Spleen (tissue), 11 donors: ENCODE results near the gene C12orf56. TPM values are rescaled to one million over a fixed set of nuclear protein-coding genes. Genes with fewer than 3 reads are reported as not detected.
"Not testable (repeated sequence)": the region's sequence is repeated elsewhere in the genome, so short reads cannot be mapped to it uniquely, and the experiment has no call there.

Source experiments
- DNase-seq: peaks from one replicate; pipeline ENCODE4 v3.0.0-alpha.2; 2020
- H3K27ac ChIP-seq, 8 donors: fragments of 200-600 bp; sonication (generic) in 7 of 8; 1 replicate in 4 of 8; 2 replicates in 4 of 8; pipeline versions ENCODE4 v1.5.0 to v1.8.0; 2016 to 2021; ENCODE audit warnings: inconsistent platforms in 4 of 8, mild to moderate bottlenecking in 4 of 8, moderate library complexity in 1 of 8
- H3K27me3 ChIP-seq, 7 donors: fragments of 200-600 bp; sonication (generic) in 6 of 7; replicated peaks in 1 of 7; 1 replicate in 4 of 7; 2 replicates in 3 of 7; pipeline versions ENCODE4 v1.5.0 to v1.8.0; 2016 to 2021; ENCODE audit warnings: inconsistent platforms in 3 of 7, mild to moderate bottlenecking in 1 of 7
- H3K36me3 ChIP-seq, 6 donors: fragments of 200-600 bp; sonication (generic) in 5 of 6; 1 replicate in 4 of 6; 2 replicates in 2 of 6; pipeline versions ENCODE4 v1.5.0 to v1.8.0; 2016 to 2021; ENCODE audit warnings: inconsistent platforms in 2 of 6
- H3K4me1 ChIP-seq, 6 donors: fragments of 200-600 bp; sonication (generic) in 5 of 6; 1 replicate in 3 of 6; 2 replicates in 3 of 6; pipeline versions ENCODE4 v1.5.0 to v1.8.0; 2016 to 2021; ENCODE audit warnings: inconsistent platforms in 3 of 6
- H3K4me3 ChIP-seq, 8 donors: fragments of 200-600 bp; sonication (generic) in 7 of 8; 1 replicate in 4 of 8; 2 replicates in 4 of 8; pipeline versions ENCODE4 v1.5.0 to v1.8.0; 2016 to 2021; ENCODE audit warnings: inconsistent platforms in 4 of 8, mild to moderate bottlenecking in 4 of 8, moderate library complexity in 2 of 8
- H3K9me3 ChIP-seq, 8 donors: fragments of 200-600 bp; sonication (generic) in 7 of 8; 1 replicate in 4 of 8; 2 replicates in 4 of 8; pipeline versions ENCODE4 v1.5.0 to v1.8.0; 2016 to 2021; ENCODE audit warnings: inconsistent platforms in 4 of 8
- CTCF ChIP-seq, 11 experiments: fragments of 200-600 bp in 7 of 11; fragments of 450-650 bp in 4 of 11; sonication (generic) in 4 of 11; IDR thresholded peaks in 8 of 11; conservative IDR thresholded peaks in 3 of 11; 1 replicate in 7 of 11; 2 replicates in 4 of 11; pipeline versions ENCODE4 v1.4.0 to v1.8.0; 2016 to 2021; ENCODE audit warnings: antibody characterized with exemption in 11 of 11, inconsistent platforms in 4 of 11, mild to moderate bottlenecking in 1 of 11
- POLR2A ChIP-seq, 3 donors: fragments of 450-650 bp; IDR thresholded peaks; one replicate each; pipeline ENCODE4 v1.5.1; 2017; ENCODE audit warnings: antibody characterized with exemption in 3 of 3, mild to moderate bottlenecking in 1 of 3
- POLR2AphosphoS5 ChIP-seq, 3 donors: sonication (generic); formaldehyde crosslinking; IDR thresholded peaks; one replicate each; pipeline ENCODE4 v1.5.1; 2017; ENCODE audit warnings: antibody characterized with exemption in 3 of 3
- WGBS, 5 donors: extraction: QIAGEN DNeasy Blood & Tissue Kit in 3 of 5; methylation state at CpG; one replicate each; pipeline versions ENCODE4 v1.1.5 to v1.1.7; 2013 to 2018; 5-methylcytosine and 5-hydroxymethylcytosine counted together
- intact Hi-C: fragments of 100-400 bp; cut with DNase I; formaldehyde crosslinking; loops from one replicate; pipeline ENCODE4 v1.15.0; 2023; ENCODE audit warnings: low total_unique reads
- polyA plus RNA-seq, 3 donors: library from polyadenylated mRNA; stranded (reverse); fragments of 200-250 nt; gene quantifications; one replicate each; pipeline ENCODE4 v1.2.1, GENCODE V29; 2013
- total RNA-seq, 7 donors: library from RNA; depleted of rRNA in 3 of 7; stranded (reverse); fragments of >200 nt in 3 of 7; fragmentation: NEBNext Ultra II Directional in 4 of 7; extraction: Animal tissue kit (Norgen Biotek cat#: 25700) in 4 of 7; gene quantifications; one replicate each; pipeline versions ENCODE4 v1.1.0 to v1.2.1, GENCODE V29; 2016 to 2021
- donor health status: healthy with polysubstance abuse.
- donor health status: DM: no; HTN: no; CAD: no; lungs with moderate emphysema.
- donor health status: DM: no; HTN: no; CAD: no.
- donor health status: Bipolar disorder and iron deficiency.
- donor health status: healthy.
- donor health status: DM: no; HTN: no; CAD: no.
- donor health status: DM: yes; HTN: yes; CAD: no.

The C12orf56 gene
- total and polyA plus RNA-seq, 10 donors: 0.03 to 0.26 (median 0.16) TPM; not detected in 6

GRCh38 chr12:64325055-64325454 is 65.5 kb downstream of the C12orf56 start:
- WGBS, 5 donors: 48 to 70% (median 56%) methylated on average over 2 of the region's 2 CpGs
- Histone ChIP-seq H3K4me1 (no peaks in the 10 kb centered on the region), H3K36me3 (no peaks in the 10 kb centered on the region), H3K9me3 (no peaks in the 10 kb centered on the region), H3K27me3 (no peaks in the 10 kb centered on the region), H3K27ac (no peak overlapping the region), H3K4me3 (no peak overlapping the region)
- DNase-seq: no peak
- TF ChIP-seq POLR2A (IDR thresholded peaks at IDR 0.05): no peak
- no peak for TF ChIP-seq POLR2AphosphoS5 (IDR thresholded peaks at IDR 0.05)
- TF ChIP-seq CTCF (IDR thresholded peaks at IDR 0.05 in 8 of 11, conservative IDR thresholded peaks at IDR 0.05 in 3 of 11): no peak
- intact Hi-C loops: no loop called here

GRCh38 chr12:64323476-64324225 is 66.9 kb downstream of the C12orf56 start:
- TF ChIP-seq CTCF (IDR thresholded peaks at IDR 0.05 in 8 of 11, conservative IDR thresholded peaks at IDR 0.05 in 3 of 11) (no peak), POLR2A (IDR thresholded peaks at IDR 0.05) (no peak), POLR2AphosphoS5 (IDR thresholded peaks at IDR 0.05) (no peak)
- H3K36me3 ChIP-seq: no peaks in the 10 kb centered on the region
- 62 to 83% (median 82%) methylated on average over 3 of the region's 3 CpGs for WGBS, 5 donors
- intact Hi-C loops: no loop called here
- H3K4me3 ChIP-seq: no peak overlapping the region
- H3K27me3 ChIP-seq: no peaks in the 10 kb centered on the region
- H3K4me1 ChIP-seq: no peaks in the 10 kb centered on the region
- no peak for DNase-seq
- no peak overlapping the region for H3K27ac ChIP-seq
- no peaks in the 10 kb centered on the region for H3K9me3 ChIP-seq

GRCh38 chr12:64323006-64323405 is 67.6 kb downstream of the C12orf56 start:
- no peak overlapping the region for H3K4me3 ChIP-seq
- no peak for DNase-seq
- intact Hi-C loops: no loop called here
- WGBS, 5 donors: 59 to 87% (median 81%) methylated on average over 4 of the region's 4 CpGs
- no peaks in the 10 kb centered on the region for H3K9me3 ChIP-seq
- no peak for TF ChIP-seq POLR2A (IDR thresholded peaks at IDR 0.05)
- no peak for TF ChIP-seq POLR2AphosphoS5 (IDR thresholded peaks at IDR 0.05)
- TF ChIP-seq CTCF (IDR thresholded peaks at IDR 0.05 in 8 of 11, conservative IDR thresholded peaks at IDR 0.05 in 3 of 11): no peak
- no peaks in the 10 kb centered on the region for H3K4me1 ChIP-seq
- no peak overlapping the region for H3K27ac ChIP-seq
- no peaks in the 10 kb centered on the region for H3K36me3 ChIP-seq
- H3K27me3 ChIP-seq: no peaks in the 10 kb centered on the region

- DNase-seq: no peak
- Histone ChIP-seq H3K27me3 (no peaks in the 10 kb centered on the region), H3K27ac (no peak overlapping the region), H3K9me3 (no peaks in the 10 kb centered on the region), H3K4me1 (no peaks in the 10 kb centered on the region), H3K36me3 (no peaks in the 10 kb centered on the region), H3K4me3 (no peak overlapping the region)
- 70 to 88% (median 80%) methylated on average over 1 of the region's 1 CpG for WGBS, 5 donors
- no peak for TF ChIP-seq CTCF (IDR thresholded peaks at IDR 0.05 in 8 of 11, conservative IDR thresholded peaks at IDR 0.05 in 3 of 11)
- no peak for TF ChIP-seq POLR2A (IDR thresholded peaks at IDR 0.05)
- TF ChIP-seq POLR2AphosphoS5 (IDR thresholded peaks at IDR 0.05): no peak
- intact Hi-C loops: no loop called here
These were observed 69.9 kb downstream of the C12orf56 start for GRCh38 chr12:64320611-64321010.

- H3K36me3 ChIP-seq, H3K27me3 ChIP-seq, H3K4me3 ChIP-seq, H3K27ac ChIP-seq, DNase-seq, H3K4me1 ChIP-seq, H3K9me3 ChIP-seq, intact Hi-C loops: not testable (repeated sequence)
- 86 to 96% (median 91%) methylated on average over 23 of the region's 23 CpGs for WGBS, 5 donors
These were observed 70.9 kb downstream of the C12orf56 start for GRCh38 chr12:64319540-64320225.
